A549 (cell line): ENCODE results near the gene IRX2. TPM values are rescaled to one million over a fixed set of nuclear protein-coding genes. Genes with fewer than 3 reads are reported as not detected.

Source experiments
- ATAC-seq, 2 experiments: fragments of 200-7000 bp in 1 of 2; fragments of >200 bp in 1 of 2; cut with Nextera tagmentation in 1 of 2; cut with Tn5 transposase in 1 of 2; 3 replicates each; pipeline versions ENCODE4 v1.8.0 to v1.9.1; 2018 to 2020; ENCODE audit warnings: mild to moderate bottlenecking in 1 of 2, moderate library complexity in 1 of 2
- CTCF ChIA-PET: fragments of 300-600 bp; sonication (Branson Sonifier 250); formaldehyde crosslinking; extraction: SDS; loops from one replicate; lab custom pipeline; 2021; ENCODE audit warnings: antibody characterized with exemption, inconsistent platforms; lab: Yijun Ruan, JAX
- POLR2A ChIA-PET: fragments of 350-600 bp; formaldehyde crosslinking; extraction: SDS; loops from one replicate; lab custom pipeline; 2021; ENCODE audit warnings: antibody characterized with exemption, inconsistent platforms; lab: Yijun Ruan, JAX
- DNase-seq, 2 experiments: peaks; one replicate each; pipeline versions ENCODE4 v3.0.0 to v3.0.0-alpha.2; 2011 to 2016; ENCODE audit warnings: low read depth in 1 of 2, low spot score in 1 of 2
- FAIRE-seq: peaks from 2 replicates; lab custom pipeline; 2011; peaks lifted over from hg19 to GRCh38; lab: Jason Lieb, UNC
- H3K27ac ChIP-seq, 2 experiments: fragments of >200 bp; sonication (Bioruptor Twin); formaldehyde crosslinking; 3 replicates each; pipeline ENCODE4 v1.5.1; 2016 to 2017
- H3K4me1 ChIP-seq: fragments of >200 bp; sonication (Bioruptor Twin); formaldehyde crosslinking; 3 replicates; pipeline ENCODE4 v1.6.1; 2016
- H3K4me2 ChIP-seq: fragments of >200 bp; sonication (Bioruptor Twin); formaldehyde crosslinking; 3 replicates; pipeline ENCODE4 v1.6.1; 2016
- H3K4me3 ChIP-seq: fragments of >200 bp; sonication (Bioruptor Twin); formaldehyde crosslinking; 3 replicates; pipeline ENCODE4 v1.5.1; 2016
- H3K9me3 ChIP-seq: fragments of >200 bp; sonication (Bioruptor Twin); formaldehyde crosslinking; 3 replicates; pipeline ENCODE4 v1.6.1; 2016
- BCL3 ChIP-seq: fragments of >200 bp; sonication (Bioruptor Twin); formaldehyde crosslinking; IDR thresholded peaks from 3 replicates; pipeline ENCODE4 v1.6.1; 2016
- BHLHE40 ChIP-seq: IDR thresholded peaks from 2 replicates; pipeline ENCODE4 v1.6.1; 2012; ENCODE audit warnings: low read depth, low read length, inconsistent platforms
- CBX2 ChIP-seq: fragments of 200-600 bp; sonication (generic); IDR thresholded peaks from 2 replicates; pipeline ENCODE4 v1.6.1; 2016; ENCODE audit warnings: low read depth, mild to moderate bottlenecking, borderline replicate concordance
- CTCF ChIP-seq: fragments of >200 bp; sonication (Bioruptor Twin); formaldehyde crosslinking; IDR thresholded peaks from 3 replicates; pipeline ENCODE4 v1.5.1; 2016
- EHF ChIP-seq: fragments of 250-450 bp; sonication (Bioruptor Pico); IDR thresholded peaks from 2 replicates; pipeline ENCODE4 v1.5.0; 2020; ENCODE audit warnings: mild to moderate bottlenecking
- EHMT2 ChIP-seq: fragments of 200-600 bp; sonication (generic); IDR thresholded peaks from 2 replicates; pipeline ENCODE4 v1.6.1; 2016; ENCODE audit warnings: antibody characterized with exemption, low read depth, mild to moderate bottlenecking, moderate library complexity
- ELK1 ChIP-seq: fragments of 150-350 bp; IDR thresholded peaks from 2 replicates; pipeline ENCODE4 v1.6.1; 2014; ENCODE audit warnings: low read depth, mild to moderate bottlenecking, low read length
- EP300 ChIP-seq, 2 experiments: fragments of >200 bp; sonication (Bioruptor Twin); formaldehyde crosslinking; IDR thresholded peaks; 2 replicates in 1 of 2; 3 replicates in 1 of 2; pipeline ENCODE4 v1.6.1; 2016 to 2017
- ESRRA ChIP-seq: fragments of 150-350 bp; IDR thresholded peaks from 2 replicates; pipeline ENCODE4 v1.6.1; 2014; ENCODE audit warnings: mild to moderate bottlenecking, low read length, borderline replicate concordance
- FOSB ChIP-seq: fragments of 250-450 bp; sonication (Bioruptor Pico); IDR thresholded peaks from 2 replicates; pipeline ENCODE4 v1.5.0; 2020; ENCODE audit warnings: mild to moderate bottlenecking, moderate library complexity
- FOSL2 ChIP-seq, 2 experiments: fragments of 450-650 bp in 1 of 2; fragments of >200 bp in 1 of 2; sonication (Bioruptor Twin) in 1 of 2; formaldehyde crosslinking; IDR thresholded peaks; 2 replicates each; pipeline versions ENCODE4 v1.5.0 to v1.6.1; 2016 to 2020; ENCODE audit warnings: mild to moderate bottlenecking in 1 of 2, moderate library complexity in 1 of 2
- HDAC2 ChIP-seq: fragments of 200-600 bp; sonication (generic); IDR thresholded peaks from 2 replicates; pipeline ENCODE4 v1.6.1; 2016
- HOXB13 ChIP-seq: fragments of 250-450 bp; sonication (Bioruptor Pico); IDR thresholded peaks from 2 replicates; pipeline ENCODE4 v1.5.0; 2020; ENCODE audit warnings: low read depth, mild to moderate bottlenecking, moderate library complexity
- HOXB5 ChIP-seq: fragments of 250-450 bp; sonication (Bioruptor Pico); IDR thresholded peaks from 2 replicates; pipeline ENCODE4 v1.5.0; 2020; ENCODE audit warnings: mild to moderate bottlenecking, moderate library complexity
- JUNB ChIP-seq: fragments of >200 bp; sonication (Bioruptor Twin); formaldehyde crosslinking; IDR thresholded peaks from 2 replicates; pipeline ENCODE4 v1.6.1; 2016
- KDM1A ChIP-seq: fragments of 200-600 bp; sonication (generic); IDR thresholded peaks from 2 replicates; pipeline ENCODE4 v1.6.1; 2016; ENCODE audit warnings: low read depth, mild to moderate bottlenecking
- MAFK ChIP-seq: fragments of 450-650 bp; IDR thresholded peaks from 2 replicates; pipeline ENCODE4 v1.6.1; 2014; ENCODE audit not compliant: partially characterized antibody
- MYC ChIP-seq: IDR thresholded peaks from 2 replicates; pipeline ENCODE4 v1.6.1; 2012; ENCODE audit warnings: mild to moderate bottlenecking, inconsistent platforms, low read length, improper control_type of control experiment, borderline replicate concordance
- NFE2L2 ChIP-seq: fragments of 150-350 bp; conservative IDR thresholded peaks from 2 replicates; pipeline ENCODE4 v1.6.1; 2014; ENCODE audit warnings: low read length
- NPAS2 ChIP-seq: fragments of 250-450 bp; sonication (Bioruptor Pico); IDR thresholded peaks from 2 replicates; pipeline ENCODE4 v1.8.0; 2022; ENCODE audit warnings: mild to moderate bottlenecking, moderate library complexity, borderline replicate concordance
- NR3C1 ChIP-seq: fragments of >200 bp; sonication (Bioruptor Twin); formaldehyde crosslinking; IDR thresholded peaks from 3 replicates; pipeline ENCODE4 v1.6.1; 2017
- POLR2A ChIP-seq: IDR thresholded peaks from 2 replicates; pipeline ENCODE4 v1.6.1; 2012; ENCODE audit warnings: mild to moderate bottlenecking, low read length
- POLR2AphosphoS2 ChIP-seq: conservative IDR thresholded peaks from 2 replicates; pipeline ENCODE4 v1.6.1; 2012; ENCODE audit warnings: low read length, improper control_type of control experiment, inconsistent platforms
- RCOR1 ChIP-seq: fragments of 150-350 bp; IDR thresholded peaks from 2 replicates; pipeline ENCODE4 v1.6.1; 2014; ENCODE audit warnings: antibody characterized with exemption, low read length, low read depth
- RNF2 ChIP-seq: fragments of 200-600 bp; sonication (generic); IDR thresholded peaks from 2 replicates; pipeline ENCODE4 v1.6.1; 2016; ENCODE audit warnings: low read depth, mild to moderate bottlenecking, antibody characterized with exemption, moderate library complexity, borderline replicate concordance
- WGBS: methylation state at CpG from one replicate; pipeline ENCODE4 v1.1.6; 2017; ENCODE audit errors: missing lambda C conversion rate; 5-methylcytosine and 5-hydroxymethylcytosine counted together
- polyA plus RNA-seq, 4 experiments: library from polyadenylated mRNA; depleted of rRNA in 3 of 4; stranded (reverse); fragments of >200 nt; fragmentation: RNase III in 1 of 4; extraction: RNeasy Plus Mini Kit Qiagen cat#74134 plus additional on column Dnase treatment in 1 of 4; gene quantifications; 2 replicates in 3 of 4; 3 replicates in 1 of 4; pipeline ENCODE4 v1.2.3, GENCODE V29; 2011 to 2017
- TF ChIP-seq, protein P1 (sequence below): IDR thresholded peaks from 2 replicates; pipeline ENCODE4 v1.6.1; 2012
- TF ChIP-seq, protein P2 (sequence below): fragments of 250-450 bp; sonication (Bioruptor Pico); IDR thresholded peaks from 2 replicates; pipeline ENCODE4 v1.5.0; 2021; ENCODE audit warnings: mild to moderate bottlenecking, moderate library complexity, borderline replicate concordance

Gene IRX2
- polyA plus RNA-seq, 2 of the 4 experiments (the other 2 are of a cell fraction), result 0.30 to 0.67 TPM

DNA sequence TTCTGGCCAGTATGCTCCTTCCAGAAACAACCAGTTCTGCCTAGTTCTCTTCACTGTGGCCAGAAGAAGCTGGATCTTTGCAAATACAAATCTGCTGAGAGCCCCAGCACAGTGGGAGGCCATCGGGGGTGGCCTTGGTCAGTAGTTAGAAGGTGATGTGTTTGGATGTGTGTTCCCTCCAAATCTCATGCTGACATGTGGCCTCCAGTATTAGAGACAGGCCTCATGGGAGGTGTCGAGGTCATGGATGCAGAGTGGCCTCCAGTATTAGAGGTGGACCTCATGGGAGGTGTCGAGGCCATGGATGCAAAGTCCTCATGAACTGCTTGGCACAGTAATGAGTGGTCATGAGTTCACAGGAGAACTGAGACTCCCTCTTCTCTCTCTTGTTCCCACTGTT is 7.6 kb upstream of the IRX2 start:
- Histone ChIP-seq H3K4me3 (no peak overlapping the region), H3K4me1 (0 out of 3 replicates have a peak, but pooled peaks cover 4% of the 10 kb centered on the region), H3K9me3 (no peaks in the 10 kb centered on the region), H3K27ac (no peak overlapping the region), H3K4me2 (no peak overlapping the region)
- POLR2A ChIA-PET, result no interaction called here
- DNase-seq (no peak), ATAC-seq (no peak), FAIRE-seq (no peak)
- 24% methylated on average over 2 of the region's 3 CpGs for WGBS
- CTCF ChIA-PET, result no interaction called here
- TF ChIP-seq BCL3, result no peak
- TF ChIP-seq KDM1A, result no peak
- TF ChIP-seq FOSL2 (IDR thresholded peaks at IDR 0.05), result no peak
- TF ChIP-seq FOSL2 (CRISPR knock-in tag; IDR thresholded peaks at IDR 0.05), result no peak
- no peak for TF ChIP-seq ESRRA
- TF ChIP-seq EP300 (IDR thresholded peaks at IDR 0.05), result no peak
- TF ChIP-seq JUNB, result no peak
- TF ChIP-seq FOSB (CRISPR knock-in tag), result no peak
- no peak for TF ChIP-seq CTCF
- TF ChIP-seq HOXB13 (CRISPR knock-in tag), result no peak
- no peak for TF ChIP-seq BHLHE40
- TF ChIP-seq ELK1, result no peak
- no peak for TF ChIP-seq POLR2A
- TF ChIP-seq MYC, result no peak
- TF ChIP-seq MAFK, result no peak
- TF ChIP-seq, protein P1, sequence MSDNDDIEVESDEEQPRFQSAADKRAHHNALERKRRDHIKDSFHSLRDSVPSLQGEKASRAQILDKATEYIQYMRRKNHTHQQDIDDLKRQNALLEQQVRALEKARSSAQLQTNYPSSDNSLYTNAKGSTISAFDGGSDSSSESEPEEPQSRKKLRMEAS, result no peak
- no peak for TF ChIP-seq HOXB5 (CRISPR knock-in tag)
- TF ChIP-seq NPAS2 (CRISPR knock-in tag), result no peak

GRCh38 chr5:2758632-2759031 is 7.2 kb upstream of the IRX2 start:
- Histone ChIP-seq H3K4me1 (peaks cover 4% of the 10 kb centered on the region; the same call in 1 of the 3 replicates), H3K4me2 (no peak overlapping the region), H3K4me3 (no peak overlapping the region), H3K9me3 (no peaks in the 10 kb centered on the region), H3K27ac (no peak overlapping the region)
- ChIA-PET POLR2A (no interaction called here), CTCF (no interaction called here)
- WGBS, result 50% methylated on average over 6 of the region's 6 CpGs
- no peak for DNase-seq
- ATAC-seq, result no peak
- no peak for FAIRE-seq
- TF ChIP-seq RCOR1, result no peak
- TF ChIP-seq EHF (CRISPR knock-in tag), result no peak
- TF ChIP-seq, protein P2, sequence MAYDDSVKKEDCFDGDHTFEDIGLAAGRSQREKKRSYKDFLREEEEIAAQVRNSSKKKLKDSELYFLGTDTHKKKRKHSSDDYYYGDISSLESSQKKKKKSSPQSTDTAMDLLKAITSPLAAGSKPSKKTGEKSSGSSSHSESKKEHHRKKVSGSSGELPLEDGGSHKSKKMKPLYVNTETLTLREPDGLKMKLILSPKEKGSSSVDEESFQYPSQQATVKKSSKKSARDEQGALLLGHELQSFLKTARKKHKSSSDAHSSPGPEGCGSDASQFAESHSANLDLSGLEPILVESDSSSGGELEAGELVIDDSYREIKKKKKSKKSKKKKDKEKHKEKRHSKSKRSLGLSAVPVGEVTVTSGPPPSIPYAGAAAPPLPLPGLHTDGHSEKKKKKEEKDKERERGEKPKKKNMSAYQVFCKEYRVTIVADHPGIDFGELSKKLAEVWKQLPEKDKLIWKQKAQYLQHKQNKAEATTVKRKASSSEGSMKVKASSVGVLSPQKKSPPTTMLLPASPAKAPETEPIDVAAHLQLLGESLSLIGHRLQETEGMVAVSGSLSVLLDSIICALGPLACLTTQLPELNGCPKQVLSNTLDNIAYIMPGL (CRISPR knock-in tag), result no peak
- TF ChIP-seq EHMT2, result no peak
- TF ChIP-seq EP300 (IDR thresholded peaks at IDR 0.05), result no peak
- TF ChIP-seq POLR2AphosphoS2, result no peak
- TF ChIP-seq NPAS2 (CRISPR knock-in tag), result no peak
- no peak for TF ChIP-seq CBX2
- no peak for TF ChIP-seq HDAC2
- no peak for TF ChIP-seq MAFK
- TF ChIP-seq NR3C1, result no peak
- no peak for TF ChIP-seq NFE2L2
- TF ChIP-seq RNF2, result no peak
